Measurements from ENCODE around the gene CHMP6.

CHMP6 gene

DNA sequence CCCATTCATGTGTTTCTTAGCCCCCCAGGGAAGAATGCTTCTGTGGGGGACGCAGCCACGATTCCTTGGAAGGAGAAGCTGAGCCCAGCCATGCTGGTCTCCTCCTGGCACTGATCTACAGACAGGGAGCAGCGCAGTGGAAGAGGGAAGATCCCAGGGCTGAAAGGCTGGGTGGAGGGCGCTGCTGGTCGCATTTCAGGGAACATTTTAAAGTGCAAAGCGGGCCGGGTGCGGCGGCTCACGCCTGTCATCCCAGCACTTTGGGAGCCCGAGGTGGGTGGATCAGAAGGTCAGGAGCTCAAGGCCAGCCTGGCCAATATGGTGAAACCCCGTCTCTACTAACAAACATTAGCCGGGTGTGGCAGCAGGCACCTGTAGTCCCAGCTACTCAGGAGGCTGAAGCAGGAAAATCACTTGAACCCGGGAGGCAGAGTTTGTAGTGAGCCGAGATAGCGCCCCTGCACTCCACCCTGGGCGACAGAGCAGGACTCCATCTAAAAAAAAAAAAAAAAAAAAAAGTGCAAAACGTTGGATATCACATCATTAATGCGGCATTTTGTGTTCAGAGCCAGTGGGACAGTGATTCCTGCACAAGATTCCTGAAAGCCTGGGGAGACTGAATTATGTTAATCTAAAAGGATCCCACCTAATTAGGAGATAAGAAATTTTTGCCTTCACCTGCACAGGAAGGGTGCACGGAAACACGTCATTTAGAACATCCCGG is 558 bp upstream of the CHMP6 start:
- in situ Hi-C loops (cut with MboI; ENCODE audit: low sequenced_read_pairs) = no loop called here

DNA sequence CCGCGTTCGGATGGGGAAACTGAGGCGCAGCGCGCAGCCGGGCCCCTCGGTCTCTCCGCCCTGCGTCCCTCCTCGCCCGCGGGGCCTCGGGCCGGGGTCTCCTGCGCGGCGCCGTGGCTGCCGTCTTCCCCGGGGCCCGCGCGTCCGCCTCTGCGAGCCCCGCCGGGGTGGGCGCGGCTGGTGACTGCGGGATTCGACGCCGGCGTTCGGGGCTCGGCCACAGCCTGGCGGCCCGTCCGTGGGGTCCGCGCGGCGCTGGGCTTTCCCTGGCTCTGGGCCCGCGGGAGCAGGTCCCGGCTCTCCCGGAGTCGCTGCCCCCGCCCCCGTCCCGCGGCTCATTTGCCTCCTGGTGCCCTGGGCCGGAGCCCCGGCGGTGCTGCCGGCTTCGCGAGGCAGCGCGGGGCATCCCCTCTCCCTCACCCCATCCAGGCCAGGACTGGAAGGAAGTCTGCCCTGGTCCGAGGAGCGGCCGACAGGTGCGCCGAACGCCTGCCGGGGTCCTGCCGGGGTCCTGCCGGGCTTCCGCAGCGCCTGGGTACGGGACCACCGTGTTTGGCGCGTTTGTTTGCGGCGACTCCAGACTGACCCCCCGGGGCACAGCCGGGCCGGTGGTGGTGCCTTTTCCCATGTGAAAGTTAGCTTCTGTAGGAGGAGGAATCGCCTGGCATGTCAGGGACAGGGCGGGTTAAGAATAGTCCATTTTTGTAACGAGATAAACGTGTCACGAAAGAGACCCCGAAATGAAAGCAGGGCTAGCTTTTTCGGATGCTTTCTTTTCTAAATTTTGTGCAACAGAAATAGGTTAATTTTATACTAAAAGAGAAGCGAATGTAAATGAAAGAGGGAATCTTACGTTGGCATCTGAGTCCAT is 671 bp downstream of the CHMP6 start:
- in situ Hi-C loops (cut with MboI; ENCODE audit: low sequenced_read_pairs) = no loop called here

DNA sequence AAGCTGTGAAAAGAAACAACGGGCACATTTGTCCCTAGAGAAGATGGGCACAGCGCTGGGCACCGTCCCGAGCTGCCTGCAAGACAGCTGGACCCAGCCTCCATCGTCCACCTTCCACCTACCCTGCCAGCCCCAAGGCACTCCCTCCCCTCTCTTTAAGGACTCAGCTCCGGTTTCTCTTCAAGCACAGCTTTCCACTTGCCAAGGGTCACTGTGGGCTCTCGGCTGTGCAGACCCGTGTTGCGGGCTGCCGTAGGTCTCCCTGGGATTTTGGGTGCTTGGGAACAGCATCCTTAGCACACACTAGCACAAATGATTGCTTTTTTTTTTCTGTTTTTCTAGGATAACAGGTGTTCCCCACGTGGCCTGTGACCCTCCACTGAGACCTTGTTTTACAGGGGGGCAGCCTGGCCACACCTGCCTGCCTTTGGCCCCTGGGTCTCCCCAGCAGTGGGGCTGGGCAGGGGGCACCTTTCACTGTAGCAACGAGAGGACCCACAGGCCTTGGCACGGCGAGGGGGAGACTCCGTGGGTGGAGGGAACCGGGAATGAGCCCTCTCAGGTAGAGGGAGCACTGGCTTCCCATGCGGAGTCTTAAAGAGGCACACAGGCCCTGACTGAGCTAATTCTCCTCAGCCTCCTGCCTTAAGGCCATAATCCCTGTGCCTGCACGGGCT is 1.4 kb downstream of the CHMP6 start:
- in situ Hi-C loops (cut with MboI; ENCODE audit: low sequenced_read_pairs) = no loop called here

DNA sequence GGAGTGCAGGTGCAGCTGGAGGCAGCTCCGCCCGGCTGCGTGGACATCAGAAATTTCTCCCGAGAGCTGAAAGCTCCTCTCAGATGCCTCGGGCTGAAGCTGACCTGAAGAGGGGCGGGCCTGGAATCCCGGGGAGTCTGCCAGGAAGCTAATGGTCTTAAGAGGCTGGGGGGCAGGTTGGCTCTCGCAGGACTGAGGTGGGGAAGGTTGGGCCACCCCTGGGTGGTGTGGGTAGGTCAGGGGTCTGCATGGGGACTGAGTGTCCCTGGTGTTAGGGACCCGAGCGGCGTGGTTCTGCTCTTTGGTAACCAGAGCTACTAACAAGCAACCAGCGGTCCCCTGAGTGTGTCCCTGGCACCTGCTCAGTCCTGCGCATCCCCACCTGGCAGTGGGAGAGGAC is 3.5 kb downstream of the CHMP6 start:
- in situ Hi-C loops (cut with MboI; ENCODE audit: low sequenced_read_pairs) = no loop called here

DNA sequence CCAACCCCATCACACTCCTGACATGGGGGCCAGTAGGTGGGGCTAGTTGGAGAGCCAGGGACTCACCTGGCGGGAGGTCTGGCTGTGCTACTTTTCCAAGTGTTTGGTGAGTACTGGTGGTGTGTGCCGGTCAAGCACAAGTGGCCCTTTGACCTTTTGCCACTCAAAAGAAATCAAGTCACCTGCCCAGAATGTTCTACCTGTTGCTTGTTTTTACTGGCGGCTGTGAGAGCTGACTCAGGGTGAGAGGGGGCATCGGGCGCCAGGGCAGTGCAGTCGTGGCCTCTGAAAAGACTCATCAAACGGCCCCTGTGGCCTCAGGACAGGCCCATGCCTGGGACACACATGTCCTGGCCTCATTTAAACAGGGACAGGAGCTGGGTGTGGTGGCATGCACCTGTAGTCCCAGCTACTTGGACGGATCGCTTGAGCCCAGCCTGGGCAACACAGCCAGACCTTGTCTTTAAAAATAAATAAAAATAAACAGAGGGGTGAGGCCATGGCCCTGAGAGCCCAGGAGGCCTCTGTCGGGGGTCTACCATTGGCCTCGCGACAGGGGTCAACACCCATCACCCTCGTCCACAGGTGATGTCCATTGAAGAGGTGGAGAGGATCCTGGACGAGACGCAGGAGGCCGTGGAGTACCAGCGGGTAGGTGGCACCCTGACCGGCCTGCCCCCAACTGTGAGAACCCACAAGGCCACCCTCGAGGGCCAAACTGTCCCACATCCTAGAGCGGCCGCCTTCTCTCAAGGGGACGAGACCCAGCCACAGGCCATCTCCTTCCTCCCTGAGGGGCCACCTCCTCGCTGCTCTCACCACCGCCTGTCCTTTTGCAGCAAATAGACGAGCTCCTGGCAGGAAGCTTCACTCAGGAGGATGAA is 5.0 kb downstream of the CHMP6 start:
- in situ Hi-C loops (cut with MboI; ENCODE audit: low sequenced_read_pairs) = no loop called here

DNA sequence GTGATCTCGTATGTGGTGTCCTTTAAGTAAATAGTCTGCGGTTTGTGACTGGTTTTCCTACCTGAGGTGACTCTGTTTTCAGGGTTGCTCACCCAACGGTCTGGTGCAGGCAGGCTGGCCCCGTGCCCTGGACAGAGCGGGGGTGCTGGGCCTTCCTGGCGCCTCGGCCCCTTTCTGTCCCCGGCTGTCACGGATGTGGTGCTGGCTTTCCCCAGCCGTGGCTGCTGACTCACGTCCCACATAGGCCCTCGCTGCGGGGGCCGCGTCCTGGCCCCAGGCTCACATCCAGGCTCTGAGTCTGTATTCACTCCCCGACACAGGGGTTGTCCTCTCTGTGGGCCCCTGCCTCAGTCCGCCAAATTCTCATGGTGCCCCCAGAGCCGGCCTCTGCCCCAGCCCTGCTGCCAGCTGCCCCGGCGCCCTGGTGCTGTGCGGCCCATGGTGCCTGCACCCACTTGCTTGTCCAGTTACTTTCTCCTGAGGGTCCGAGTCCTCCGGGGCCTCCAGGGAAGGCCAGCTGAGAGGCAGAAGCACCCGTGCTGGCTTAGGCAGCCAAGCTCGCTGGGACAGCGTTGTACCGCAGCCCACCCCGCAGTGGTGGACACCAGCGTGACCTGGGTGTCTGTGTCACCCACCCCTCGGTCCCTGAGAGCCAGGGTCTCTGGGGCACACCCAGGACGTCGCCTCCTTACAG is 5.9 kb downstream of the CHMP6 start:
- in situ Hi-C loops (cut with MboI; ENCODE audit: low sequenced_read_pairs) = no loop called here

DNA sequence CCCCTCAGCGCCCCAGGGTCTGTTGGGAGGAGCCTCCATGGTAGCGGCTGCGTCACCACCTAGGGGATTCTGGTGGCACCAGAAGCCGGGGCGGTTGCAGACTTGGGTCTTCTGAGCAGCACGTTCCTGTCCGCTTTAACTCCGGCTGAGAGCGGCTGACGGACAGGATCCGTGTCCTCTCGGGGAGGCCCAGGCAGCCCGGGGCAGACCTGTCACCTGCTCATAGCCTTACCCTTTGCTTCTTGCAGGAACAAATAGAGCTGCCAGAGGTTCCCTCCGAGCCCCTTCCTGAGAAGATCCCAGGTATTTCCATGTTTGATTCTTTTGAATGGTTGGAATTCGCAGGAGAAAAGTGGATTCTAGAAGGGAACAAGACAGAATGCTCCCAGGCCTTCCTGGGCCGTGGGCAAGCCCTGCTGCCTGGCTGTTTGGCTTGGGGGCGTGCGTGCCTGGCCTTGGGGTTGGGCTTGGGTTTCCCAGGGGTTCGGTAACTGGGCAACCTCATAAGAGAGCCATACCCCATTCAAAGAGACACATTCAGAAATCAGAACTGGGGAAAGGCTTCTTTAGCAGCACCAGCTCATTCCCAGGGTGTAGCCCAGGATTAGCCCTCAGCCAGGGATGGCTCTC is 6.6 kb downstream of the CHMP6 start:
- in situ Hi-C loops (cut with MboI; ENCODE audit: low sequenced_read_pairs) = no loop called here

DNA sequence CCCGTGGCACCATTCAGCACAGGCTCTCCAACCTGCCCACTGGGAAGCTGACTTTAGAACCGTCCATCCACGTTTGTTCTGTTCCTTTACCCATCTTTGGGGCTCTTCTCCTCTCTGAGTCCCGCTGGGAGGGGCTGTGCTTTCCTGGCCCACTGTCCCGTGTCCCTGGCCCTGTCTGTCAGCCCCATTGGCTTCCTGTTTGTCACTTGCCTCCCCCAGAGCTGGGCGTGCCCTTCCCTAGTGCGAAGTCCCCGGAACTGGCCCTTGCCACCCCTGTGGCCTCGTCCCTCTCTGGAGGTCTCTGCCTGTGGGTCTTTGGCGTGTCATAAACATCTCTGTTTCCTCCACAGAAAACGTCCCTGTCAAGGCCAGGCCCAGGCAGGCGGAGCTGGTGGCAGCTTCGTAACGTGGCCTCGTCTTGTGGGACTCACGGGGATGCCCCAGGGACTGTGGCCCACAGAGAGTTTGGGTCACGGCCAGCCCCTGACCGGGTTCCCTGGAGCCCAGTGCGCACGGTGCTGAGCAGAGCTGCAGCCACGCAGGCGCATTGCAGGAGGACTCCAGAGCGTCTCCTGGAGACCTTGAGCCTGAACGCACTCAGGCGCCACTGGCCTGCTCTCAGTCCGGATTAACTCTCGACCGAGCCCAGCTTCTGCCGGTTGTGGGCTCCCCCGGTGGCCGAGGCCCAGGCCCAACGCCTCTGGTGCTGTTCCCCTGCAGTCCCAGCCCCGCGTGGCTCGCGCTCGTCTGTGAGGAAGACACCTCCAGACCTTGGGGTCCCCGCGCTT is 7.3 kb downstream of the CHMP6 start:
- in situ Hi-C loops (cut with MboI; ENCODE audit: low sequenced_read_pairs) = no loop called here

DNA sequence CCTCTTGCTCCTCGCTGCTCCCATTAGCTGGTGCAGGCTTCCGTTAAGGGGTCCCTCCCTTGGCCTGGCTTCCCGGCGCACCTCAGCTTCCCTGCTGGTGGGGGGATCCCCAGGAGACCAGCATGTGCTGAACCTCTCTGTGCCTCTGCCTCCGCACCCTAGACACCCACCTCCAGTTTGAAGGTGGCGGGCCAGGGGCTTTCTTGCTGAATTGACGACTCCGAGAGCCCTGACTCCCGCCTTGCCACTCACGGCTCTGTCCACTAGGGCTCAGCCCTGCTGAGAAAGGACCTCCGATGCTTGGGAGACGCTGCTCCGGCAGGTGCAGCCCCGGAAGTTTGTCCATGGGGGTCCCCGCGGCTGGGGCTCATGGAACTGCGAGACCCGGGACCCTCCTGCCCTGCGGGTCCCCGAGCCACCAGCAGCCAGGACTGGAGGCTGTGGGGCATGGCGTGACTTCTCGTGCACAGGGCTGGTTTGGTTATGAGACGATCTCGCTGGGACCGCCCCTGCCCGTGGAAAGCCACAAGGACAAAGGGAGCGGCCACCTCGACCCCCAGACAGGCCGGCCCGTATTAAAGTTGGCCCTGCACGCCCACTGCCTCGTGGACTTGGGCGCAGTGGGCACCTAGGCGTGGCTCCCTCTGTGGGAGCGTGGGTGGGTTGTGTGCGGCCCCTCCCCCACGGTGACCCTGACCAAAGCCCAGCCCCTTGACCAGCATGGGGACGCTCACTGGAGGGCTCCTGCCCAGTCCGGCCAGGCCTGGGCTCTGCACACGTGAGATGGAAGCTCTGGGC is 8.1 kb downstream of the CHMP6 start:
- in situ Hi-C loops (cut with MboI; ENCODE audit: low sequenced_read_pairs) = no loop called here

DNA sequence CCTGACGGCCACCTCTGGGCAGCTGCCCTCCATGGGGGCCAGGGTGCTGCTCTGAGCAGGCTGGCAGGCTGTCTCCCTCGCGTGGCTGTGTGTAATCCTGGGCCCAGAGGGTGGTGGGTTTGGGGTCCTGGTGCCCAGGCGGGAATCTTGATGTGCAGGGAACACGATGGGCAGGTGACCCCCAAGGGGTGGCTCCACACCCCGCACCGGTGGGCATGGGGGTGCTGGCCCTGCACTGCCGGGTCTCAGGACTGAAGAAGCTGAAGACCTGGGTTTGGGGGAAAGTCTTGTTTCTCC is 8.6 kb downstream of the CHMP6 start:
- in situ Hi-C loops (cut with MboI; ENCODE audit: low sequenced_read_pairs) = no loop called here

DNA sequence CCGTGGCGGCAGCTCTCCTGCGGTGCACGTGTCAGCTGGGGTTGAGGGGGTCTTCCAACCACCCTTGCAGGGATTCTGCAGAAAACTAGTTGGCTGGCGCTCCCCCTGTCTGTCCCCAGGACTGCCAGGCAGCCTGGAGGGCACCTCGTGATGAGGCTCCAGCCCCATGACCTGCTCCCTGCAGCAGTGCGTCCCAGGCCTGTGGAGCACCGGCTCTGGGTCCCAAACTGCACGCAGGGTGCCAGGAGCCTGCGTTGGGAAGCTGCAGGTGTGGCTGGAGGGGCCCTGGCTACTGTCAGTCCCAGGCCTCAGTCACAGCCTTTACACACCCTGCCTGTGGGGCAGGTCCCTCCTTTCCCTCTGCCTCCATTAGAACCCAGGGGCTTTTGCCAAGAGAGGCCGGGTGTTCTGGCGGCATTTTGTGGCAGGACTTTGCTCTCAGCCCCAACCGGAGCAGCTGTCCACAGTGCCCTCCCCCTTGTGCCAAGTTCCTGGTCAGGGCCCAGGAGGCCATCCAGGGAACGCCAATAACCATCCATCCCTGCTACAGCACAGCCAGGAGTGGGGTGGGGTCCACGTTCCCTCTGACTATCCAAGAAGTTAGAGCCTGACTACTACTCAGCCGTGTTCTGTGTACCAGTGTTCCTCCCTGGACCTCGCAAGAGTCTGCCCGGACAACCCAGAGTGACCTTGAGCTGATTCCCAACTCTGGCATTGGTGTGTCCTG is 9.2 kb downstream of the CHMP6 start:
- in situ Hi-C loops (cut with MboI; ENCODE audit: low sequenced_read_pairs) = no loop called here

DNA sequence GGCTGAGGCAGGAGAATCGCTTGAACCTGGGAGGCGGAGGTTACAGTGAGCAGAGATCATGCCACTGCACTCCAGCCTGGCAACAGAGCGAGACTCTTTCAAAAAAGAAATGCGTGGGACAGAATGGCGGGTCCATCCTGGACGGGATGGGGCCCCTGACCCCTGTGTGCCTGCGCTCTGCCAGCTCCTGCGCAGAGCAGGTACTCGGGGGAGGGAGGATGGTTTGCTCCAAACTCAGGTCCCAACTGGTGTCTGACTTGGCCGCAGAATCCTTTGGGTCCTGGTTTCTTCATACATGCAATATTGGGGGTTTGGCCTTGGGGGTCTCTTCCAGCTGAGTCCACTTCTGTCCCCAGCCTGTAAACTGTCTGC is 10.4 kb downstream of the CHMP6 start:
- in situ Hi-C loops (cut with MboI; ENCODE audit: low sequenced_read_pairs) = no loop called here

DNA sequence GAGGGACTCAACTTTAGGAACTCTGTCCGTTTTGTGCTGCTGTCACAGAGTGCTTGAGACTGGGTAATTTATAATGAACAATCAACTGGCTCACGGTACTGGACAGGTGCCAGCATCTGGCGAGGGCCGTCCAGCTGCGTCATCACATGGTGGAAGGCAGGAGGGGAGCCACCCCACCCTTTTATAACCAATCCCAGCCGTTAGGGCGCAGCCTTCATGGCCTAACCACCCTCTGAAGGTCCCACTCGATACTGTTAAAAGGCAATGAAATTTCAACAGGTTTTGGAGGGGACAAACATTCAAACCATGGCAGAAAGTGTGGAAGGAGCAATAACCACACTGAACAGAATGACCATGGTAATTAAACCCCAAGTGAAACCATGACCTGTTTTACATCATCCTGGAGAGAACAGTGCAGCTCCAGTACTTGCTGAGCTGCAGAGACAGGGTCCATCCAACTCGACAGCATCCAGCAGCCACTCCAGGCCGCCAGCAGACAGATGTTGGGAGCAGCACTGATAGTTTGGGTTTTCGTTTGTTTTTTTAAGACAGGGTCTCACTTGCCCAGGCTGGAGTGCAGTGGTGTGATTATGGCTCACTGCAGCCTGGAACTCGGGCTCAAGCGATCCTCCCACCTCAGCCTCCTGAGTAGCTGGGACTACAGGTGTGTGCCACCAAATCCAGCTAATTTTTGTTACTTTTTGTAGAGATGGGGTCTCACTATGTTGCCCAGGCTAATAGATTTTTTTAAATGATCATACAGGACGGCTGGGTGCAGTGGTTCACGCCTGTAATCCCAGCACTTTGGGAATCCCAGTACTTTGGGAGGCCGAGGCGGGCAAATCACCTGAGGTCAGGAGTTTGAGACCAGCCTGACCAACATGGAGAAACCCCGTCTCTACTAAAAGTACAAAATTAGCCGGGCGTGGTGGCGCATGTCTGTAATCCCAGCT is 11.0 kb downstream of the CHMP6 start:
- in situ Hi-C loops (cut with MboI; ENCODE audit: low sequenced_read_pairs) = no loop called here

DNA sequence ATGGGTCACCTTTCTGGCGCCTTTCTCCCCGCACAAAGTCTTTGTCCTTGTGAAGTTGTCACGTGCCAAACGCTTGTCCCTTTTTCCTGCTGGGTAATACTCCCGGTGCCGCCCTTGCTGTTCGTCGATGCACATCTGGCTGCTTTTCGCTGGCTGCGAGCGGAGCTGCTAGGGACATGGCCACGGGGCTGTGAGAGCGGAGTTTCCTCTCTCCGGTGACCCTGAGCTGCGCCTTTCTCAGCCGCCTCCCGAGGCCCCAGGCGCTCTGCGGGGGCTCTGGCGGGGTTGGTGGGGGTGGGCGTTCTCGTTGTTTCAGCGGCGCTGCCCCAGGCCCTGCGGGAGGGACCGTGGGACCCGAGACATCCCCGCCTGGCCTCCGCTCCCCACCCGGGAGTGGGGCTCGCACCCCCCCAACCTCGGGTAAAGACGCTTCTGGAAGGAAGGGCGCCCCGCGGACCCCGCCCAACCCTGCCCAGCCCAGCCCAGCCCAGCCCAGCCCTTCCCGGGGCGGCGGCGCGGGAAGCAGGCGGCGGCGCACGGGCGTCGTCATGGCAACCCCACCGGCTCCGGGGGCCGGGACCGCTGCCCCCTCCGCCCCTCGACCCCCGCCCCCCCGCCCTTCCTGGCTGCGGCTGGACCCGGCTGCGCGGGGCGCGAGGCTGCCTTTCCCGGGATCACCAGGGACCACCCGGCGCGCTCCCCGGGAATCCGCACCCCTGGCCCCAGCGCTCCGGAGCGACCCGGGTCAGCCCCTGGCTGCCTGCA is 12.3 kb downstream of the CHMP6 start:
- in situ Hi-C loops (cut with MboI; ENCODE audit: low sequenced_read_pairs) = no loop called here

DNA sequence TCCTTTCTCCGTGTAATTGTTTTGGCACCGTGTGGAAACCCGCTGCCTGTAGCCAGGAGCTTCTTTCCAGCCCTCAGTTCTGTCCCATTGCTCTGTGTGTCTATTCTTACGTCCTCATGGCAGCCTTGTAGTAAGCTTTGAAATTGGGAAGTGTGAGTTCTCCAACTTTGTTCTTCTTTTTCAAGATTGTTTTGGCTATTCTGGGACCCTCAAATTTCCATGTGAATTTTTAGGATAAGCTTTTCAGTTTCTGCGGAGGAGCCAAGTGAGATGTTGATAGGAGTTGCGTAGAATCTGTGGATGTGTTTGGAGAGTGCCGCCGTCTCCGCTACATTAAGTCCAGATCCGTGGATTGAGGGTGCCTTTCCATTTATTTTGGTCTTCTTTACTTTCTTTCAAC is 15.2 kb downstream of the CHMP6 start:
- in situ Hi-C loops (cut with MboI; ENCODE audit: low sequenced_read_pairs) = no loop called here

DNA sequence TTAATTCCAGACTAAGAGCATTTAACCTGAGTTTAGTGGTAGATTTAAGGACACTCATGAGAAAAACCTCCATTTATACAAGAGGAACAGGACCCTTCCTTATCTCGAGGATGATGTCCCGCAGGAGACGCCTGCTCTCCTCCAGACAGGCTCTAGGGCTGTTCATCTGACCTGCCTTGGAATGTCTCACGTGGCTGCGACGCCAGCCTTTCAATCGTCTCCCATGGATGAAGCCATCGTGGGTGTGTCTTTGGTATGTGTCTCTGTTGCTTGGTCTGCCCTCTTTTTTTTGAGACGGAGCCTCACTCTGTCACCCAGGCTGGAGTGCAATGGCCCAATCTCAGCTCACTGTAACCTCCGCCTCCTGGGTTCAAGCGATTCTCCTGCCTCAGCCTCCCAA is 16.5 kb downstream of the CHMP6 start:
- in situ Hi-C loops (cut with MboI; ENCODE audit: low sequenced_read_pairs) = no loop called here
